Activated T-cell treated with anti-CD3 and anti-CD28 coated beads, Interleukin-2, amount 50 U/mL, for 24 hours (primary cell): ENCODE measurements around the gene PGP.
A peak's percentile ranks its signal among the peaks of the same experiment; 100 is the strongest.

ENCODE experiments used
- DNase-seq: peaks from one replicate; pipeline ENCODE4 v3.0.0-alpha.2; 2020
- H3K27ac Mint-ChIP-seq: 2 replicates; pipeline ENCODE4 v1.8.0; 2020; ENCODE audit warnings: mild to moderate bottlenecking, mixed read lengths
- H3K27me3 Mint-ChIP-seq: 2 replicates; pipeline ENCODE4 v1.8.0; 2020; ENCODE audit warnings: mixed read lengths
- H3K36me3 Mint-ChIP-seq: 2 replicates; pipeline ENCODE4 v1.8.0; 2020; ENCODE audit warnings: low read depth, mixed read lengths
- H3K4me1 Mint-ChIP-seq: 2 replicates; pipeline ENCODE4 v1.8.0; 2020; ENCODE audit warnings: low read depth, mixed read lengths
- H3K4me3 Mint-ChIP-seq: 2 replicates; pipeline ENCODE4 v1.8.0; 2020; ENCODE audit warnings: mild to moderate bottlenecking, moderate library complexity, mixed read lengths
- H3K9me3 Mint-ChIP-seq: 2 replicates; pipeline ENCODE4 v1.8.0; 2020; ENCODE audit warnings: mixed read lengths

The PGP gene

GRCh38 chr16:2170080-2170479 lies 44.6 kb downstream of the PGP start:
- Mint-ChIP-seq H3K4me1 (no peaks in the 10 kb centered on the region), H3K9me3 (no peaks in the 10 kb centered on the region), H3K36me3 (peaks cover 62% of the 10 kb centered on the region), H3K4me3 (no peak overlapping the region), H3K27ac (no peak overlapping the region), H3K27me3 (no peaks in the 10 kb centered on the region)
- no peak for DNase-seq

- H3K27me3 Mint-ChIP-seq, result no peaks in the 10 kb centered on the region
- no peak overlapping the region for H3K27ac Mint-ChIP-seq
- no peak for DNase-seq
These were observed 47.5 kb downstream of the PGP start for GRCh38 chr16:2167068-2167638.

GRCh38 chr16:2166263-2167067 lies 48.2 kb downstream of the PGP start:
- DNase-seq, result no peak
- Mint-ChIP-seq H3K9me3 (no peaks in the 10 kb centered on the region), H3K27me3 (no peaks in the 10 kb centered on the region), H3K36me3 (peaks cover 44% of the 10 kb centered on the region), H3K27ac (peak overlapping the region; percentile 79), H3K4me3 (no peak overlapping the region), H3K4me1 (peaks cover 7% of the 10 kb centered on the region)

More at GRCh38 chr16:2167068-2167638, 47.5 kb downstream of the PGP start:
- Mint-ChIP-seq H3K4me3 (no peak overlapping the region), H3K9me3 (no peaks in the 10 kb centered on the region), H3K4me1 (peaks cover 3% of the 10 kb centered on the region), H3K36me3 (peaks cover 49% of the 10 kb centered on the region)

- no peaks in the 10 kb centered on the region for H3K27me3 Mint-ChIP-seq
- no peaks in the 10 kb centered on the region for H3K9me3 Mint-ChIP-seq
These were observed 48.8 kb downstream of the PGP start for GRCh38 chr16:2165861-2166260.

GRCh38 chr16:2163211-2163881 lies 51.3 kb downstream of the PGP start:
- DNase-seq, result no peak
- Mint-ChIP-seq H3K4me3 (no peak overlapping the region), H3K27ac (peak overlapping the region; percentile 76), H3K9me3 (no peaks in the 10 kb centered on the region), H3K36me3 (peaks cover 31% of the 10 kb centered on the region), H3K4me1 (peaks cover 15% of the 10 kb centered on the region), H3K27me3 (no peaks in the 10 kb centered on the region)

More at GRCh38 chr16:2165861-2166260, 48.8 kb downstream of the PGP start:
- no peak for DNase-seq
- Mint-ChIP-seq H3K27ac (peak overlapping the region; percentile 79), H3K36me3 (peaks cover 44% of the 10 kb centered on the region), H3K4me1 (peaks cover 7% of the 10 kb centered on the region), H3K4me3 (no peak overlapping the region)

GRCh38 chr16:2162676-2163118 lies 51.9 kb downstream of the PGP start:
- Mint-ChIP-seq H3K4me3 (no peak overlapping the region), H3K27me3 (no peaks in the 10 kb centered on the region)
- DNase-seq, result no peak

GRCh38 chr16:2161911-2162310 lies 52.7 kb downstream of the PGP start:
- Mint-ChIP-seq H3K4me1 (peaks cover 28% of the 10 kb centered on the region), H3K27ac (peak overlapping the region; percentile 61), H3K9me3 (no peaks in the 10 kb centered on the region), H3K27me3 (no peaks in the 10 kb centered on the region), H3K4me3 (no peak overlapping the region), H3K36me3 (peaks cover 33% of the 10 kb centered on the region)
- DNase-seq, result no peak

More at GRCh38 chr16:2162676-2163118, 51.9 kb downstream of the PGP start:
- no peaks in the 10 kb centered on the region for H3K9me3 Mint-ChIP-seq
- no peak overlapping the region for H3K27ac Mint-ChIP-seq
- peaks cover 20% of the 10 kb centered on the region for H3K4me1 Mint-ChIP-seq
- peaks cover 30% of the 10 kb centered on the region for H3K36me3 Mint-ChIP-seq
